CD14-positive monocyte (primary cell): Measurements from ENCODE around the gene PARP2. TPM values are rescaled to one million over a fixed set of nuclear protein-coding genes. Genes with fewer than 3 reads are reported as not detected.
A peak's percentile ranks its signal among the peaks of the same experiment; 100 is the strongest.

Experiments
- DNase-seq, 3 donors: peaks; one replicate each; pipeline ENCODE4 v3.0.0-alpha.2; 2011 to 2022
- H2AFZ ChIP-seq: 2 replicates; pipeline ENCODE4 v1.6.0; 2012; ENCODE audit warnings: mild to moderate bottlenecking, low read depth, low read length, inconsistent platforms; ENCODE audit not compliant: insufficient read depth, poor library complexity, severe bottlenecking
- H3K27ac ChIP-seq, 2 donors: 1 replicate in 1 of 2; 2 replicates in 1 of 2; pipeline ENCODE4 v1.5.1; 2012 to 2013; ENCODE audit warnings: low read length in 2 of 2, control low read depth in 1 of 2, inconsistent platforms in 1 of 2, low read depth in 1 of 2, mild to moderate bottlenecking in 1 of 2
- H3K27me3 ChIP-seq, 2 donors: one replicate each; pipeline versions ENCODE4 v1.6.0 to v1.6.1; 2011 to 2013; ENCODE audit warnings: low read length in 2 of 2; ENCODE audit not compliant: control insufficient read depth in 2 of 2, insufficient read depth in 2 of 2
- H3K36me3 ChIP-seq, 2 donors: replicated peaks in 1 of 2; 1 replicate in 1 of 2; 2 replicates in 1 of 2; pipeline versions ENCODE4 v1.5.1 to v1.6.1; 2012 to 2013; ENCODE audit warnings: low read length in 2 of 2, control low read depth in 1 of 2, inconsistent platforms in 1 of 2, mild to moderate bottlenecking in 1 of 2; ENCODE audit not compliant: insufficient read depth in 2 of 2, control insufficient read depth in 1 of 2
- H3K4me1 ChIP-seq, 2 donors: 1 replicate in 1 of 2; 2 replicates in 1 of 2; pipeline versions ENCODE4 v1.5.1 to v1.6.1; 2012 to 2013; ENCODE audit warnings: low read length in 2 of 2, control low read depth in 1 of 2, inconsistent platforms in 1 of 2, mild to moderate bottlenecking in 1 of 2, moderate library complexity in 1 of 2; ENCODE audit not compliant: insufficient read depth in 2 of 2, control insufficient read depth in 1 of 2
- H3K4me2 ChIP-seq: replicated peaks from 2 replicates; pipeline ENCODE3; 2012; ENCODE audit warnings: low read length, moderate library complexity, mild to moderate bottlenecking; ENCODE audit not compliant: poor library complexity, severe bottlenecking; ENCODE audit errors: extremely low read depth
- H3K4me3 ChIP-seq, 3 experiments: fragments of 200-600 bp in 1 of 3; sonication (generic) in 1 of 3; replicated peaks in 1 of 3; 1 replicate in 2 of 3; 2 replicates in 1 of 3; pipeline ENCODE4 v1.5.1; 2011 to 2013; ENCODE audit warnings: low read length in 3 of 3, mild to moderate bottlenecking in 3 of 3, control low read depth in 2 of 3, low read depth in 2 of 3, inconsistent platforms in 1 of 3, moderate library complexity in 1 of 3
- H3K79me2 ChIP-seq: 2 replicates; pipeline ENCODE4 v1.6.0; 2012; ENCODE audit warnings: mild to moderate bottlenecking, control low read depth, inconsistent platforms, low read length, moderate library complexity; ENCODE audit not compliant: insufficient read depth
- H3K9ac ChIP-seq: 2 replicates; pipeline ENCODE4 v1.6.0; 2017; ENCODE audit warnings: low read length, mild to moderate bottlenecking; ENCODE audit not compliant: insufficient read depth, poor library complexity, severe bottlenecking
- H3K9me3 ChIP-seq, 2 donors: replicated peaks in 1 of 2; 1 replicate in 1 of 2; 2 replicates in 1 of 2; pipeline versions ENCODE4 v1.5.1 to v1.6.1; 2012 to 2013; ENCODE audit warnings: low read length in 2 of 2, control low read depth in 1 of 2; ENCODE audit not compliant: control insufficient read depth in 1 of 2, insufficient read depth in 1 of 2
- H4K20me1 ChIP-seq: 2 replicates; pipeline ENCODE4 v1.6.0; 2012; ENCODE audit warnings: mild to moderate bottlenecking, low read length, control low read depth, moderate library complexity; ENCODE audit not compliant: insufficient read depth
- H3K27ac Mint-ChIP-seq, 7 donors: one replicate each; pipeline ENCODE4 v1.8.0; 2020; ENCODE audit warnings: mild to moderate bottlenecking in 7 of 7, mixed read lengths in 7 of 7, moderate library complexity in 6 of 7, inconsistent platforms in 2 of 7
- H3K27me3 Mint-ChIP-seq, 3 donors: one replicate each; pipeline ENCODE4 v1.8.0; 2021 to 2022; ENCODE audit warnings: low read depth in 3 of 3, mild to moderate bottlenecking in 3 of 3, mixed read lengths in 3 of 3, moderate library complexity in 3 of 3, inconsistent platforms in 1 of 3
- H3K36me3 Mint-ChIP-seq, 2 donors: one replicate each; pipeline ENCODE4 v1.8.0; 2020; ENCODE audit warnings: mixed read lengths in 2 of 2, inconsistent platforms in 1 of 2, mild to moderate bottlenecking in 1 of 2
- H3K4me1 Mint-ChIP-seq: one replicate; pipeline ENCODE4 v1.8.0; 2020; ENCODE audit warnings: mild to moderate bottlenecking, mixed read lengths
- H3K4me3 Mint-ChIP-seq, 2 donors: one replicate each; pipeline ENCODE4 v1.8.0; 2020; ENCODE audit warnings: mild to moderate bottlenecking in 2 of 2, mixed read lengths in 2 of 2, moderate library complexity in 1 of 2
- H3K9me3 Mint-ChIP-seq, 7 donors: one replicate each; pipeline ENCODE4 v1.8.0; 2020 to 2022; ENCODE audit warnings: mixed read lengths in 7 of 7, mild to moderate bottlenecking in 6 of 7, moderate library complexity in 6 of 7, inconsistent platforms in 2 of 7
- WGBS: methylation state at CpG from one replicate; pipeline ENCODE4 v1.1.5; 2013; ENCODE audit warnings: missing lambda C conversion rate; ENCODE audit not compliant: insufficient coverage; 5-methylcytosine and 5-hydroxymethylcytosine counted together
- intact Hi-C, 2 donors: fragments of 100-400 bp; cut with micrococcal nuclease; formaldehyde crosslinking; loops; one replicate each; pipeline versions ENCODE4 v1.15.0 to v1.15.1; 2023
- polyA plus RNA-seq, 3 donors: library from polyadenylated mRNA; depleted of rRNA in 1 of 3; unstranded in 2 of 3; stranded (reverse) in 1 of 3; fragments of 300-500 nt in 2 of 3; fragments of >200 nt in 1 of 3; fragmentation: Illumina TruSeq in 2 of 3; gene quantifications; 1 replicate in 2 of 3; 2 replicates in 1 of 3; pipeline ENCODE4 v1.2.3, GENCODE V29; 2012 to 2021
- TF ChIP-seq, protein P1 (sequence below): fragments of 200-600 bp; IDR thresholded peaks from one replicate; pipeline ENCODE4 v1.8.0; 2022; ENCODE audit warnings: antibody characterized with exemption, mild to moderate bottlenecking

The PARP2 gene
- polyA plus RNA-seq, 3 donors, result 1.8 to 7.3 (median 3.9) TPM

GRCh38 chr14:20295067-20295466 lies 48.4 kb upstream of the PARP2 start:
- Histone ChIP-seq H3K4me3 (no peak overlapping the region), H3K36me3 (peaks cover 89 to 97% of the 10 kb centered on the region in 2 donors), H3K79me2 (no peaks in the 10 kb centered on the region), H3K27ac (no peak overlapping the region), H3K4me1 (no peaks in the 10 kb centered on the region), H4K20me1 (no peaks in the 10 kb centered on the region), H3K9me3 (no peaks in the 10 kb centered on the region), H3K4me2 (no peak overlapping the region), H3K27me3 (no peaks in the 10 kb centered on the region), H3K9ac (no peak overlapping the region), H2AFZ (no peak overlapping the region)
- no peaks in the 10 kb centered on the region for H3K27me3 Mint-ChIP-seq
- H3K36me3 Mint-ChIP-seq, result peaks cover 71 to 85% of the 10 kb centered on the region in 2 donors
- H3K27ac Mint-ChIP-seq, result peak overlapping the region in 4 of 7 donors; percentile 2 to 55 (median 46)
- no peak overlapping the region for H3K4me3 Mint-ChIP-seq
- peak in 2 of 3 donors; percentile 12 to 69 for DNase-seq
- 68% methylated on average over 3 of the region's 4 CpGs for WGBS
- TF ChIP-seq, protein P1, sequence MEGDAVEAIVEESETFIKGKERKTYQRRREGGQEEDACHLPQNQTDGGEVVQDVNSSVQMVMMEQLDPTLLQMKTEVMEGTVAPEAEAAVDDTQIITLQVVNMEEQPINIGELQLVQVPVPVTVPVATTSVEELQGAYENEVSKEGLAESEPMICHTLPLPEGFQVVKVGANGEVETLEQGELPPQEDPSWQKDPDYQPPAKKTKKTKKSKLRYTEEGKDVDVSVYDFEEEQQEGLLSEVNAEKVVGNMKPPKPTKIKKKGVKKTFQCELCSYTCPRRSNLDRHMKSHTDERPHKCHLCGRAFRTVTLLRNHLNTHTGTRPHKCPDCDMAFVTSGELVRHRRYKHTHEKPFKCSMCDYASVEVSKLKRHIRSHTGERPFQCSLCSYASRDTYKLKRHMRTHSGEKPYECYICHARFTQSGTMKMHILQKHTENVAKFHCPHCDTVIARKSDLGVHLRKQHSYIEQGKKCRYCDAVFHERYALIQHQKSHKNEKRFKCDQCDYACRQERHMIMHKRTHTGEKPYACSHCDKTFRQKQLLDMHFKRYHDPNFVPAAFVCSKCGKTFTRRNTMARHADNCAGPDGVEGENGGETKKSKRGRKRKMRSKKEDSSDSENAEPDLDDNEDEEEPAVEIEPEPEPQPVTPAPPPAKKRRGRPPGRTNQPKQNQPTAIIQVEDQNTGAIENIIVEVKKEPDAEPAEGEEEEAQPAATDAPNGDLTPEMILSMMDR, result no peak
- intact Hi-C loops, result no loop called here
- H3K4me1 Mint-ChIP-seq, result peaks cover 5% of the 10 kb centered on the region
- H3K9me3 Mint-ChIP-seq, result no peaks in the 10 kb centered on the region

GRCh38 chr14:20302042-20302755 lies 41.2 kb upstream of the PARP2 start:
- WGBS, result no CpG with 5 or more reads among the region's 1 CpG
- no peak overlapping the region for H3K4me3 ChIP-seq
- H3K27me3 ChIP-seq, result no peaks in the 10 kb centered on the region
- H3K9ac ChIP-seq, result no peak overlapping the region
- peaks cover 46 to 49% of the 10 kb centered on the region in 2 donors for H3K36me3 ChIP-seq
- no peaks in the 10 kb centered on the region for H4K20me1 ChIP-seq
- DNase-seq, result no peak
- H3K27ac ChIP-seq, result no peak overlapping the region
- H3K4me1 Mint-ChIP-seq, result peaks cover 22% of the 10 kb centered on the region
- TF ChIP-seq, protein P1, result no peak
- no peaks in the 10 kb centered on the region for H3K9me3 ChIP-seq
- no peak overlapping the region for H3K4me3 Mint-ChIP-seq
- H2AFZ ChIP-seq, result no peak overlapping the region
- peaks cover 44 to 46% of the 10 kb centered on the region in 2 donors for H3K36me3 Mint-ChIP-seq
- H3K27me3 Mint-ChIP-seq, result no peaks in the 10 kb centered on the region
- no peaks in the 10 kb centered on the region for H3K9me3 Mint-ChIP-seq
- H3K4me1 ChIP-seq, result peaks cover 5 to 9% of the 10 kb centered on the region in 2 donors
- intact Hi-C loops, result no loop called here
- no peak overlapping the region for H3K4me2 ChIP-seq
- peaks cover 26% of the 10 kb centered on the region for H3K79me2 ChIP-seq
- no peak overlapping the region for H3K27ac Mint-ChIP-seq
